GM19023 (cell line): ENCODE data around the gene MAP3K10.
"Not testable (repeated sequence)": the region's sequence is repeated elsewhere in the genome, so short reads cannot be mapped to it uniquely, and the experiment has no call there.

Experiments used
- ATAC-seq: cut with Tn5 transposase; IDR thresholded peaks from one replicate; pipeline ENCODE4 v1.9.1; 2021; ENCODE audit warnings: mild to moderate bottlenecking, moderate library complexity; ENCODE audit not compliant: unreplicated experiment

The MAP3K10 gene

GRCh38 chr19:40190891-40191835 lies at the start of gene MAP3K10:
MAP3K10 (plus strand) TSS chr19:40191426; CDS start chr19:40192032, 606 bp downstream.
- peak; percentile 80 for ATAC-seq

GRCh38 chr19:40141551-40141950 lies 49.7 kb upstream of the MAP3K10 start:
- no peak for ATAC-seq

- ATAC-seq, result no peak
These were observed 47.6 kb upstream of the MAP3K10 start for GRCh38 chr19:40143612-40144011.

GRCh38 chr19:40144151-40144550 lies 47.1 kb upstream of the MAP3K10 start:
- no peak for ATAC-seq

GRCh38 chr19:40144947-40145748 lies 46.1 kb upstream of the MAP3K10 start:
- no peak for ATAC-seq

GRCh38 chr19:40145749-40146029 lies 45.5 kb upstream of the MAP3K10 start:
- not testable (repeated sequence) for ATAC-seq

- no peak for ATAC-seq
These were observed 43.9 kb upstream of the MAP3K10 start for GRCh38 chr19:40147338-40147692.

GRCh38 chr19:40147693-40148347 lies 43.4 kb upstream of the MAP3K10 start:
- ATAC-seq, result no peak

- no peak for ATAC-seq
These were observed 41.7 kb upstream of the MAP3K10 start for GRCh38 chr19:40149501-40149900.

- ATAC-seq, result no peak
These were observed 41.1 kb upstream of the MAP3K10 start for GRCh38 chr19:40150170-40150569.

- no peak for ATAC-seq
These were observed 37.0 kb upstream of the MAP3K10 start for GRCh38 chr19:40154121-40154680.

GRCh38 chr19:40155749-40156265 lies 35.4 kb upstream of the MAP3K10 start:
- ATAC-seq, result no peak

GRCh38 chr19:40157059-40157458 lies 34.2 kb upstream of the MAP3K10 start:
- no peak for ATAC-seq

- no peak for ATAC-seq
These were observed 31.5 kb upstream of the MAP3K10 start for GRCh38 chr19:40159744-40160143.

GRCh38 chr19:40162104-40162503 lies 29.1 kb upstream of the MAP3K10 start:
- no peak for ATAC-seq

- no peak for ATAC-seq
These were observed 27.6 kb upstream of the MAP3K10 start for GRCh38 chr19:40163541-40164129.

GRCh38 chr19:40165362-40165937 lies 25.8 kb upstream of the MAP3K10 start:
- ATAC-seq, result no peak

- not testable (repeated sequence) for ATAC-seq
These were observed 21.5 kb upstream of the MAP3K10 start for GRCh38 chr19:40169482-40170302.

- not testable (repeated sequence) for ATAC-seq
These were observed 20.8 kb upstream of the MAP3K10 start for GRCh38 chr19:40170303-40170989.
